GM12878 (cell line): ENCODE measurements around the gene PRIMPOL. TPM values are rescaled to one million over a fixed set of nuclear protein-coding genes. Genes with fewer than 3 reads are reported as not detected.
A peak's percentile ranks its signal among the peaks of the same experiment; 100 is the strongest.

Experiments
- CHD1 ChIP-seq: IDR thresholded peaks from 2 replicates; pipeline ENCODE4 v1.6.1; 2012; ENCODE audit warnings: low read depth, low read length, improper control_type of control experiment
- CHD4 ChIP-seq: fragments of 200-600 bp; sonication (generic); IDR thresholded peaks from 2 replicates; pipeline ENCODE4 v1.6.1; 2016; ENCODE audit warnings: mild to moderate bottlenecking
- EP300 ChIP-seq, 2 experiments: fragments of 150-350 bp in 1 of 2; IDR thresholded peaks; 2 replicates each; pipeline ENCODE4 v1.6.1; 2011 to 2012; ENCODE audit warnings: low read depth in 2 of 2, low read length in 2 of 2, borderline replicate concordance in 1 of 2, improper control_type of control experiment in 1 of 2, inconsistent platforms in 1 of 2; ENCODE audit not compliant: control insufficient read depth in 1 of 2
- HCFC1 ChIP-seq: fragments of 150-350 bp; IDR thresholded peaks from 2 replicates; pipeline ENCODE4 v1.6.1; 2014; ENCODE audit warnings: low read length
- HDAC6 ChIP-seq: fragments of 200-600 bp; sonication (generic); IDR thresholded peaks from one replicate; pipeline ENCODE4 v1.8.0; 2017; ENCODE audit warnings: antibody characterized with exemption; ENCODE audit not compliant: unreplicated experiment
- JUNB ChIP-seq: IDR thresholded peaks from 2 replicates; pipeline ENCODE4 v1.6.1; 2016; ENCODE audit warnings: antibody characterized with exemption, mild to moderate bottlenecking
- MTA3 ChIP-seq: IDR thresholded peaks from 2 replicates; pipeline ENCODE4 v1.6.1; 2012; ENCODE audit warnings: low read length, inconsistent platforms, borderline replicate concordance
- MXI1 ChIP-seq: fragments of 150-350 bp; IDR thresholded peaks from 2 replicates; pipeline ENCODE4 v1.6.1; 2011; ENCODE audit warnings: low read depth, mild to moderate bottlenecking, inconsistent platforms, low read length, improper control_type of control experiment
- POLR2A ChIP-seq: IDR thresholded peaks from 2 replicates; pipeline ENCODE4 v1.6.1; 2011; ENCODE audit warnings: low read depth, mild to moderate bottlenecking, low read length
- RUNX3 ChIP-seq: IDR thresholded peaks from 2 replicates; pipeline ENCODE4 v1.6.1; 2012; ENCODE audit warnings: low read length, inconsistent platforms
- SMAD5 ChIP-seq: IDR thresholded peaks from 2 replicates; pipeline ENCODE4 v1.6.1; 2016; ENCODE audit warnings: antibody characterized with exemption, low read depth
- SP1 ChIP-seq: IDR thresholded peaks from one replicate; pipeline ENCODE4 v1.6.1; 2011; ENCODE audit warnings: low read depth, low read length
- SPI1 ChIP-seq: IDR thresholded peaks from 2 replicates; pipeline ENCODE4 v1.6.1; 2011; ENCODE audit warnings: low read depth, mild to moderate bottlenecking, low read length, moderate library complexity, borderline replicate concordance; ENCODE audit not compliant: insufficient read depth
- TARDBP ChIP-seq: IDR thresholded peaks from 2 replicates; pipeline ENCODE4 v1.6.1; 2016; ENCODE audit warnings: borderline replicate concordance
- TBL1XR1 ChIP-seq: IDR thresholded peaks from 2 replicates; pipeline ENCODE4 v1.6.1; 2012; ENCODE audit warnings: low read depth, low read length, improper control_type of control experiment
- ZNF217 ChIP-seq: fragments of 450-650 bp; IDR thresholded peaks from 2 replicates; pipeline ENCODE4 v1.6.1; 2017; ENCODE audit warnings: antibody characterized with exemption, mild to moderate bottlenecking
- polyA plus RNA-seq, 11 experiments: library from polyadenylated mRNA; depleted of rRNA in 4 of 11; unstranded in 6 of 11; stranded (reverse) in 5 of 11; fragments of >200 nt; fragmentation: Nextera tagmentation in 4 of 11; fragmentation: Illumina TruSeq in 1 of 11; extraction: Ambion mirVana in 4 of 11; extraction: Trizol in 1 of 11; gene quantifications; 1 replicate in 1 of 11; 2 replicates in 10 of 11; pipeline versions ENCODE4 v1.2.1 to v1.2.3, GENCODE V29; 2011 to 2016; ENCODE audit warnings: inconsistent platforms in 2 of 11, missing spikeins in 2 of 11, low read depth in 1 of 11
- total RNA-seq, 4 experiments: library from RNA; depleted of rRNA in 3 of 4; stranded (reverse); fragments of >200 nt in 3 of 4; fragmentation: Illumina TruSeq in 1 of 4; extraction: Trizol in 1 of 4; gene quantifications; 2 replicates each; pipeline versions ENCODE4 v1.2.1 to v1.2.3, GENCODE V29; 2013 to 2021
- TF ChIP-seq, protein P1 (sequence below): fragments of 450-650 bp; IDR thresholded peaks from 2 replicates; pipeline ENCODE4 v1.6.1; 2018; ENCODE audit warnings: mild to moderate bottlenecking, low read depth, moderate library complexity; ENCODE audit not compliant: partially characterized antibody
- TF ChIP-seq, protein P2 (sequence below): fragments of 450-650 bp; IDR thresholded peaks from 2 replicates; pipeline ENCODE4 v1.6.1; 2017; ENCODE audit warnings: mild to moderate bottlenecking
- TF ChIP-seq, protein P3 (sequence below): fragments of 450-650 bp; IDR thresholded peaks from 2 replicates; pipeline ENCODE4 v1.6.1; 2018; ENCODE audit warnings: borderline replicate concordance, mild to moderate bottlenecking; ENCODE audit not compliant: partially characterized antibody
- TF ChIP-seq, protein P4 (sequence below), 3 experiments: IDR thresholded peaks in 2 of 3; conservative IDR thresholded peaks in 1 of 3; 2 replicates each; pipeline ENCODE4 v1.5.1; 2011; ENCODE audit warnings: low read depth in 3 of 3, low read length in 3 of 3, mild to moderate bottlenecking in 3 of 3, control low read depth in 2 of 3, moderate library complexity in 2 of 3, inconsistent platforms in 1 of 3, mixed read lengths in 1 of 3; ENCODE audit not compliant: control insufficient read depth in 2 of 3, insufficient read depth in 1 of 3; ENCODE audit errors: extremely low read depth in 1 of 3

Gene PRIMPOL
- total and polyA plus RNA-seq, 10 of the 15 experiments (the other 5 are each of a cell fraction or from before 2014, with no cell fraction given), result 10.6 to 23.7 (median 14.0) TPM

DNA sequence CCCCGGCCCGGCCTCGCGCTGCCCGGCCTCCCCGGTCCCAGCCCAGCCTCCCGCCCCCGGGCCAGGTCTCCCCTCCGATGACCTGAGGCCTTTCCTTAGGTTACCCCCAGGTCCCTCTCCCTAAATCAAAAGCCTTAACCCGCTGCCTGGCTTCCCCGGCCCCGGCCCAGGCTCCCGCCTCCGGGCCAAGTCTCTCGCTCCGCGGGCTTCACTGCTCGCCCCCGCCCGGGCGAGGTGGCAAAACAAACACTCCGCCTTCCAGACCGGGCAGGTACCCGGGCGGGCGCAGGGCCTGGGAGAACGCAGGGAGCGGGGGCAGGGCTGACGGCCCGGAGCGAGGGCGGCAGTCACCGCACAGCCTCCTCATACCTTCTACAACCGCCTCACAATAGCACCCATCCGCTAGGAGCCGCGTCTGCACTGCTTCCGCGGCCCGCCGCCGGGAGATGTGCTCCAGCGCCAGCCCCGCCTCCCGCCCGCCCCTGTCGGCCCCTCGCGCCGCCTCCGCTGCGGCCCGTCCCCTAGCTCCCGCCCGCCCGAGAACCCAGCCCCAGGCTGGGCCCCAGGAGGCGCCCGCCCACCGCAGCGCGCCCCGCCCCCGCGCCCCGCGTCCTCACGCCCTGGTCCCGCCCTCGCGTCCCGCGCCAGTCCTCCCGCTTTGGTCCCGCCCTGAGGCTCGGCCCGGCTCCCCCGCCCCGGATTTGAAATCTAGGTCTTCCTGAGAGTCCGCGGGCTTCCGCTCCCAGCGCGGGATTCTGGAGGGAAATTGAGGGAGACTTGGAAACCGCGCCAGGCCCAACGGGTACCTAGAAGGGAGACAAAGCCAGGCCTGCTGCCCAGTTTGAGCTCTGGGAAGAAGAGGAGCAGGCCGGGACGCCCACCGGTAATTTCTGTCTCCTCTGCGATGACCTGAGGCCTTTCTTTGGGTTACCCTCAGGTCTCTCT lies at the start of gene PRIMPOL, which contains the start of gene CASP3 (continued):
- TF ChIP-seq, protein P1, sequence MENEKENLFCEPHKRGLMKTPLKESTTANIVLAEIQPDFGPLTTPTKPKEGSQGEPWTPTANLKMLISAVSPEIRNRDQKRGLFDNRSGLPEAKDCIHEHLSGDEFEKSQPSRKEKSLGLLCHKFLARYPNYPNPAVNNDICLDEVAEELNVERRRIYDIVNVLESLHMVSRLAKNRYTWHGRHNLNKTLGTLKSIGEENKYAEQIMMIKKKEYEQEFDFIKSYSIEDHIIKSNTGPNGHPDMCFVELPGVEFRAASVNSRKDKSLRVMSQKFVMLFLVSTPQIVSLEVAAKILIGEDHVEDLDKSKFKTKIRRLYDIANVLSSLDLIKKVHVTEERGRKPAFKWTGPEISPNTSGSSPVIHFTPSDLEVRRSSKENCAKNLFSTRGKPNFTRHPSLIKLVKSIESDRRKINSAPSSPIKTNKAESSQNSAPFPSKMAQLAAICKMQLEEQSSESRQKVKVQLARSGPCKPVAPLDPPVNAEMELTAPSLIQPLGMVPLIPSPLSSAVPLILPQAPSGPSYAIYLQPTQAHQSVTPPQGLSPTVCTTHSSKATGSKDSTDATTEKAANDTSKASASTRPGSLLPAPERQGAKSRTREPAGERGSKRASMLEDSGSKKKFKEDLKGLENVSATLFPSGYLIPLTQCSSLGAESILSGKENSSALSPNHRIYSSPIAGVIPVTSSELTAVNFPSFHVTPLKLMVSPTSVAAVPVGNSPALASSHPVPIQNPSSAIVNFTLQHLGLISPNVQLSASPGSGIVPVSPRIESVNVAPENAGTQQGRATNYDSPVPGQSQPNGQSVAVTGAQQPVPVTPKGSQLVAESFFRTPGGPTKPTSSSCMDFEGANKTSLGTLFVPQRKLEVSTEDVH, result peak; percentile 67
- no peak for TF ChIP-seq HCFC1
- TF ChIP-seq, protein P2, sequence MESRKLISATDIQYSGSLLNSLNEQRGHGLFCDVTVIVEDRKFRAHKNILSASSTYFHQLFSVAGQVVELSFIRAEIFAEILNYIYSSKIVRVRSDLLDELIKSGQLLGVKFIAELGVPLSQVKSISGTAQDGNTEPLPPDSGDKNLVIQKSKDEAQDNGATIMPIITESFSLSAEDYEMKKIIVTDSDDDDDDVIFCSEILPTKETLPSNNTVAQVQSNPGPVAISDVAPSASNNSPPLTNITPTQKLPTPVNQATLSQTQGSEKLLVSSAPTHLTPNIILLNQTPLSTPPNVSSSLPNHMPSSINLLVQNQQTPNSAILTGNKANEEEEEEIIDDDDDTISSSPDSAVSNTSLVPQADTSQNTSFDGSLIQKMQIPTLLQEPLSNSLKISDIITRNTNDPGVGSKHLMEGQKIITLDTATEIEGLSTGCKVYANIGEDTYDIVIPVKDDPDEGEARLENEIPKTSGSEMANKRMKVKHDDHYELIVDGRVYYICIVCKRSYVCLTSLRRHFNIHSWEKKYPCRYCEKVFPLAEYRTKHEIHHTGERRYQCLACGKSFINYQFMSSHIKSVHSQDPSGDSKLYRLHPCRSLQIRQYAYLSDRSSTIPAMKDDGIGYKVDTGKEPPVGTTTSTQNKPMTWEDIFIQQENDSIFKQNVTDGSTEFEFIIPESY, result no peak
- peak; percentile 21; the same call in 1 of the 2 replicates for TF ChIP-seq TBL1XR1
- TF ChIP-seq, protein P3, sequence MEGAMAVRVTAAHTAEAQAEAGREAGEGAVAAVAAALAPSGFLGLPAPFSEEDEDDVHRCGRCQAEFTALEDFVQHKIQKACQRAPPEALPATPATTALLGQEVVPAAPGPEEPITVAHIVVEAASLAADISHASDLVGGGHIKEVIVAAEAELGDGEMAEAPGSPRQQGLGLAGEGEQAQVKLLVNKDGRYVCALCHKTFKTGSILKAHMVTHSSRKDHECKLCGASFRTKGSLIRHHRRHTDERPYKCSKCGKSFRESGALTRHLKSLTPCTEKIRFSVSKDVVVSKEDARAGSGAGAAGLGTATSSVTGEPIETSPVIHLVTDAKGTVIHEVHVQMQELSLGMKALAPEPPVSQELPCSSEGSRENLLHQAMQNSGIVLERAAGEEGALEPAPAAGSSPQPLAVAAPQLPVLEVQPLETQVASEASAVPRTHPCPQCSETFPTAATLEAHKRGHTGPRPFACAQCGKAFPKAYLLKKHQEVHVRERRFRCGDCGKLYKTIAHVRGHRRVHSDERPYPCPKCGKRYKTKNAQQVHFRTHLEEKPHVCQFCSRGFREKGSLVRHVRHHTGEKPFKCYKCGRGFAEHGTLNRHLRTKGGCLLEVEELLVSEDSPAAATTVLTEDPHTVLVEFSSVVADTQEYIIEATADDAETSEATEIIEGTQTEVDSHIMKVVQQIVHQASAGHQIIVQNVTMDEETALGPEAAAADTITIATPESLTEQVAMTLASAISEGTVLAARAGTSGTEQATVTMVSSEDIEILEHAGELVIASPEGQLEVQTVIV, result no peak
- no peak for TF ChIP-seq EP300 (IDR thresholded peaks at IDR 0.05; ENCODE audit: borderline replicate concordance in 1 of 2, control insufficient read depth in 1 of 2, low read depth in 2 of 2, low read length in 2 of 2)
- TF ChIP-seq SMAD5, result peak; percentile 84; the same call in 1 of the 2 replicates
- no peak for TF ChIP-seq JUNB
- no peak for TF ChIP-seq CHD4
- peak; percentile 18 for TF ChIP-seq SP1
- TF ChIP-seq POLR2A, result peak; percentile 93
- peak; percentile 53 for TF ChIP-seq MXI1
- TF ChIP-seq MTA3, result no peak
- no peak for TF ChIP-seq SPI1
- TF ChIP-seq RUNX3, result peak; percentile 49; the same call in 1 of the 2 replicates
- no peak for TF ChIP-seq CHD1
- TF ChIP-seq TARDBP, result 0 out of 2 replicates have a peak, but pooled peaks have one; percentile 46
- TF ChIP-seq ZNF217, result no peak
- no peak for TF ChIP-seq HDAC6
- TF ChIP-seq, protein P4, sequence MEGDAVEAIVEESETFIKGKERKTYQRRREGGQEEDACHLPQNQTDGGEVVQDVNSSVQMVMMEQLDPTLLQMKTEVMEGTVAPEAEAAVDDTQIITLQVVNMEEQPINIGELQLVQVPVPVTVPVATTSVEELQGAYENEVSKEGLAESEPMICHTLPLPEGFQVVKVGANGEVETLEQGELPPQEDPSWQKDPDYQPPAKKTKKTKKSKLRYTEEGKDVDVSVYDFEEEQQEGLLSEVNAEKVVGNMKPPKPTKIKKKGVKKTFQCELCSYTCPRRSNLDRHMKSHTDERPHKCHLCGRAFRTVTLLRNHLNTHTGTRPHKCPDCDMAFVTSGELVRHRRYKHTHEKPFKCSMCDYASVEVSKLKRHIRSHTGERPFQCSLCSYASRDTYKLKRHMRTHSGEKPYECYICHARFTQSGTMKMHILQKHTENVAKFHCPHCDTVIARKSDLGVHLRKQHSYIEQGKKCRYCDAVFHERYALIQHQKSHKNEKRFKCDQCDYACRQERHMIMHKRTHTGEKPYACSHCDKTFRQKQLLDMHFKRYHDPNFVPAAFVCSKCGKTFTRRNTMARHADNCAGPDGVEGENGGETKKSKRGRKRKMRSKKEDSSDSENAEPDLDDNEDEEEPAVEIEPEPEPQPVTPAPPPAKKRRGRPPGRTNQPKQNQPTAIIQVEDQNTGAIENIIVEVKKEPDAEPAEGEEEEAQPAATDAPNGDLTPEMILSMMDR (IDR thresholded peaks at IDR 0.05 in 2 of 3, conservative IDR thresholded peaks at IDR 0.05 in 1 of 3; ENCODE audit: control insufficient read depth in 2 of 3, extremely low read depth in 1 of 3, insufficient read depth in 1 of 3, low read depth in 3 of 3, low read length in 3 of 3), result peak in 2 of 3 experiments; percentile 26 to 43; a peak in 3 of 6 replicates
